ENCODE measurements around the gene ZSCAN2.

ZSCAN2 gene

GRCh38 chr15:84595660-84596059 lies 5.1 kb upstream of the ZSCAN2 start:
- TF ChIP-seq ZFX (IDR thresholded peaks at IDR 0.05; ENCODE audit: borderline replicate concordance), result no peak
- no peak for TF ChIP-seq CTCF (IDR thresholded peaks at IDR 0.05)
- H3K27ac ChIP-seq, result no peak overlapping the region

- TF ChIP-seq CTCF (IDR thresholded peaks at IDR 0.05) (no peak), ZFX (IDR thresholded peaks at IDR 0.05; ENCODE audit: borderline replicate concordance) (no peak)
- H3K27ac ChIP-seq, result no peak overlapping the region
Observed at GRCh38 chr15:84597296-84597695, 3.5 kb upstream of the ZSCAN2 start.

GRCh38 chr15:84598250-84598649 lies 2.6 kb upstream of the ZSCAN2 start:
- H3K27ac ChIP-seq, result no peak overlapping the region
- TF ChIP-seq ZFX (IDR thresholded peaks at IDR 0.05; ENCODE audit: borderline replicate concordance), result no peak
- no peak for TF ChIP-seq CTCF (IDR thresholded peaks at IDR 0.05)

- no peak overlapping the region for H3K27ac ChIP-seq
- no peak for TF ChIP-seq ZFX (IDR thresholded peaks at IDR 0.05; ENCODE audit: borderline replicate concordance)
- TF ChIP-seq CTCF (IDR thresholded peaks at IDR 0.05), result peak; percentile 70
Observed at GRCh38 chr15:84598993-84599392, 1.8 kb upstream of the ZSCAN2 start.

- H3K27ac ChIP-seq, result no peak overlapping the region
- TF ChIP-seq ZFX (IDR thresholded peaks at IDR 0.05; ENCODE audit: borderline replicate concordance), result no peak
- TF ChIP-seq CTCF (IDR thresholded peaks at IDR 0.05), result no peak
Observed at GRCh38 chr15:84599906-84600305, 903 bp upstream of the ZSCAN2 start.

- TF ChIP-seq CTCF (IDR thresholded peaks at IDR 0.05) (no peak), ZFX (IDR thresholded peaks at IDR 0.05; ENCODE audit: borderline replicate concordance) (no peak)
- peak overlapping the region; percentile 50 for H3K27ac ChIP-seq
Observed at GRCh38 chr15:84600331-84600686, 500 bp upstream of the ZSCAN2 start.

- TF ChIP-seq CTCF (IDR thresholded peaks at IDR 0.05) (no peak), ZFX (IDR thresholded peaks at IDR 0.05; ENCODE audit: borderline replicate concordance) (no peak)
- H3K27ac ChIP-seq, result peak overlapping the region; percentile 50; the same call in 1 of the 2 replicates
Observed at GRCh38 chr15:84601555-84601838, 688 bp downstream of the ZSCAN2 start.
